Measurements from ENCODE around the gene C2CD2L. TPM values are rescaled to one million over a fixed set of nuclear protein-coding genes. Genes with fewer than 3 reads are reported as not detected.

Gene C2CD2L
- total and polyA plus RNA-seq, 2 of the 13 experiments (the other 11 are each of a cell fraction or from before 2014, with no cell fraction given) = 3.7 to 5.5 TPM

DNA sequence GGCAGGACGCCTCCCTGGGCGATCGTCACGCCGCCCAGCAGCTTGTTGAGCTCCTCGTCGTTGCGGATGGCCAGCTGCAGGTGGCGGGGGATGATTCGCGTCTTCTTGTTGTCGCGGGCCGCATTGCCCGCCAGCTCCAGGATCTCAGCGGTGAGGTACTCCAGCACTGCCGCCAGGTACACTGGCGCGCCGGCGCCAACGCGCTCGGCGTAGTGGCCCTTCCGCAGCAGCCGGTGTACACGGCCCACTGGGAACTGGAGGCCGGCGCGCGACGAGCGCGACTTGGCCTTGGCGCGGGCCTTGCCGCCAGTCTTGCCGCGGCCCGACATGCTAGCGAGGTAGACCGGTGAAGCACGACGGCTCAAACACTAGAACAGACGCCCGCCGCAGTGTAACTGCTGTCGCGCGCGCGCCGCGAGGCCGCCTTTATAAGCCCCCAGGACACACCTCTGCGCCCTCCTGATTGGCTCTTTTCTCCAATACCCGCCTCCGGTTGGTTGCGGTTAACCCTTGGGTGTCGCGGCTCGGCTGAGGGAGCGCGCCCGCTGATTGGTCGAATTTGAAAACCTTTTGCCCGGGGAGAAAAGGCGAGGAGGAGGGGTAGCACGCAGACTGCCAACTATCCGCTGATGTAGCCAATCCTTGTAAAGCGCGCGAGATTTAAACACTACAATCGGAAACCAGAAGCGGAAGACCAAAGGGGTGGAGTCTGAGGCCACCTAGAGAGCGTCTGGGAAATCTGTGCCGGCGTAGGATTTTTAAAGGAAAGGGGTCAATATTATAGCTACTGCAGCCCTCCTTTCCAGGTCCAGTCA lies 11.9 kb upstream of the C2CD2L start (continued):
- TF ChIP-seq PRMT3 (CRISPR knock-in tag; IDR thresholded peaks at IDR 0.05; ENCODE audit: borderline replicate concordance, low read depth) (peak; percentile 96), CREM (IDR thresholded peaks at IDR 0.05) (peak; percentile 66), CREM (CRISPR knock-in tag; IDR thresholded peaks at IDR 0.05) (no peak), KLF15 (CRISPR knock-in tag; IDR thresholded peaks at IDR 0.05; ENCODE audit: borderline replicate concordance) (no peak), BHLHE40 (IDR thresholded peaks at IDR 0.05; ENCODE audit: low read length) (no peak), POLR2G (IDR thresholded peaks at IDR 0.05; ENCODE audit: low read depth, low read length) (peak; percentile 100), CENPX (CRISPR knock-in tag; IDR thresholded peaks at IDR 0.05) (no peak), PITX1 (CRISPR knock-in tag; IDR thresholded peaks at IDR 0.05) (peak; percentile 55; the same call in 1 of the 2 replicates), ATF1 (CRISPR knock-in tag; IDR thresholded peaks at IDR 0.05) (peak; percentile 81), SCMH1 (CRISPR knock-in tag; IDR thresholded peaks at IDR 0.05; ENCODE audit: borderline replicate concordance) (no peak), ZNF878 (CRISPR knock-in tag; IDR thresholded peaks at IDR 0.05) (peak; percentile 99), ZNF703 (CRISPR knock-in tag; IDR thresholded peaks at IDR 0.05; ENCODE audit: borderline replicate concordance) (peak; percentile 83; the same call in 1 of the 2 replicates), NCOA2 (CRISPR knock-in tag; IDR thresholded peaks at IDR 0.05) (peak; percentile 34; the same call in 1 of the 2 replicates), NCOR1 (IDR thresholded peaks at IDR 0.05; ENCODE audit: borderline replicate concordance, low read length) (peak; percentile 21; the same call in 1 of the 2 replicates), KLF16 (CRISPR knock-in tag; IDR thresholded peaks at IDR 0.05) (peak in 1 of 2 experiments; percentile 90; a peak in 2 of 4 replicates), GATA4 (IDR thresholded peaks at IDR 0.05; ENCODE audit: borderline replicate concordance, low read depth) (peak; percentile 89), ZNF605 (CRISPR knock-in tag; IDR thresholded peaks at IDR 0.05) (peak; percentile 97), ZBTB7A (CRISPR knock-in tag; IDR thresholded peaks at IDR 0.05) (no peak)
- TF ChIP-seq, protein P1, sequence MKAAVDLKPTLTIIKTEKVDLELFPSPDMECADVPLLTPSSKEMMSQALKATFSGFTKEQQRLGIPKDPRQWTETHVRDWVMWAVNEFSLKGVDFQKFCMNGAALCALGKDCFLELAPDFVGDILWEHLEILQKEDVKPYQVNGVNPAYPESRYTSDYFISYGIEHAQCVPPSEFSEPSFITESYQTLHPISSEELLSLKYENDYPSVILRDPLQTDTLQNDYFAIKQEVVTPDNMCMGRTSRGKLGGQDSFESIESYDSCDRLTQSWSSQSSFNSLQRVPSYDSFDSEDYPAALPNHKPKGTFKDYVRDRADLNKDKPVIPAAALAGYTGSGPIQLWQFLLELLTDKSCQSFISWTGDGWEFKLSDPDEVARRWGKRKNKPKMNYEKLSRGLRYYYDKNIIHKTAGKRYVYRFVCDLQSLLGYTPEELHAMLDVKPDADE (CRISPR knock-in tag; IDR thresholded peaks at IDR 0.05) = no peak
- TF ChIP-seq, protein P2, sequence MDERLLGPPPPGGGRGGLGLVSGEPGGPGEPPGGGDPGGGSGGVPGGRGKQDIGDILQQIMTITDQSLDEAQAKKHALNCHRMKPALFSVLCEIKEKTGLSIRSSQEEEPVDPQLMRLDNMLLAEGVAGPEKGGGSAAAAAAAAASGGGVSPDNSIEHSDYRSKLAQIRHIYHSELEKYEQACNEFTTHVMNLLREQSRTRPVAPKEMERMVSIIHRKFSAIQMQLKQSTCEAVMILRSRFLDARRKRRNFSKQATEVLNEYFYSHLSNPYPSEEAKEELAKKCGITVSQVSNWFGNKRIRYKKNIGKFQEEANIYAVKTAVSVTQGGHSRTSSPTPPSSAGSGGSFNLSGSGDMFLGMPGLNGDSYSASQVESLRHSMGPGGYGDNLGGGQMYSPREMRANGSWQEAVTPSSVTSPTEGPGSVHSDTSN (CRISPR knock-in tag; IDR thresholded peaks at IDR 0.05) = peak; percentile 48
- TF ChIP-seq, protein P3, sequence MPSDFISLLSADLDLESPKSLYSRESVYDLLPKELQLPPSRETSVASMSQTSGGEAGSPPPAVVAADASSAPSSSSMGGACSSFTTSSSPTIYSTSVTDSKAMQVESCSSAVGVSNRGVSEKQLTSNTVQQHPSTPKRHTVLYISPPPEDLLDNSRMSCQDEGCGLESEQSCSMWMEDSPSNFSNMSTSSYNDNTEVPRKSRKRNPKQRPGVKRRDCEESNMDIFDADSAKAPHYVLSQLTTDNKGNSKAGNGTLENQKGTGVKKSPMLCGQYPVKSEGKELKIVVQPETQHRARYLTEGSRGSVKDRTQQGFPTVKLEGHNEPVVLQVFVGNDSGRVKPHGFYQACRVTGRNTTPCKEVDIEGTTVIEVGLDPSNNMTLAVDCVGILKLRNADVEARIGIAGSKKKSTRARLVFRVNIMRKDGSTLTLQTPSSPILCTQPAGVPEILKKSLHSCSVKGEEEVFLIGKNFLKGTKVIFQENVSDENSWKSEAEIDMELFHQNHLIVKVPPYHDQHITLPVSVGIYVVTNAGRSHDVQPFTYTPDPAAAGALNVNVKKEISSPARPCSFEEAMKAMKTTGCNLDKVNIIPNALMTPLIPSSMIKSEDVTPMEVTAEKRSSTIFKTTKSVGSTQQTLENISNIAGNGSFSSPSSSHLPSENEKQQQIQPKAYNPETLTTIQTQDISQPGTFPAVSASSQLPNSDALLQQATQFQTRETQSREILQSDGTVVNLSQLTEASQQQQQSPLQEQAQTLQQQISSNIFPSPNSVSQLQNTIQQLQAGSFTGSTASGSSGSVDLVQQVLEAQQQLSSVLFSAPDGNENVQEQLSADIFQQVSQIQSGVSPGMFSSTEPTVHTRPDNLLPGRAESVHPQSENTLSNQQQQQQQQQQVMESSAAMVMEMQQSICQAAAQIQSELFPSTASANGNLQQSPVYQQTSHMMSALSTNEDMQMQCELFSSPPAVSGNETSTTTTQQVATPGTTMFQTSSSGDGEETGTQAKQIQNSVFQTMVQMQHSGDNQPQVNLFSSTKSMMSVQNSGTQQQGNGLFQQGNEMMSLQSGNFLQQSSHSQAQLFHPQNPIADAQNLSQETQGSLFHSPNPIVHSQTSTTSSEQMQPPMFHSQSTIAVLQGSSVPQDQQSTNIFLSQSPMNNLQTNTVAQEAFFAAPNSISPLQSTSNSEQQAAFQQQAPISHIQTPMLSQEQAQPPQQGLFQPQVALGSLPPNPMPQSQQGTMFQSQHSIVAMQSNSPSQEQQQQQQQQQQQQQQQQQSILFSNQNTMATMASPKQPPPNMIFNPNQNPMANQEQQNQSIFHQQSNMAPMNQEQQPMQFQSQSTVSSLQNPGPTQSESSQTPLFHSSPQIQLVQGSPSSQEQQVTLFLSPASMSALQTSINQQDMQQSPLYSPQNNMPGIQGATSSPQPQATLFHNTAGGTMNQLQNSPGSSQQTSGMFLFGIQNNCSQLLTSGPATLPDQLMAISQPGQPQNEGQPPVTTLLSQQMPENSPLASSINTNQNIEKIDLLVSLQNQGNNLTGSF (CRISPR knock-in tag; IDR thresholded peaks at IDR 0.05) = no peak
- TF ChIP-seq, protein P4, sequence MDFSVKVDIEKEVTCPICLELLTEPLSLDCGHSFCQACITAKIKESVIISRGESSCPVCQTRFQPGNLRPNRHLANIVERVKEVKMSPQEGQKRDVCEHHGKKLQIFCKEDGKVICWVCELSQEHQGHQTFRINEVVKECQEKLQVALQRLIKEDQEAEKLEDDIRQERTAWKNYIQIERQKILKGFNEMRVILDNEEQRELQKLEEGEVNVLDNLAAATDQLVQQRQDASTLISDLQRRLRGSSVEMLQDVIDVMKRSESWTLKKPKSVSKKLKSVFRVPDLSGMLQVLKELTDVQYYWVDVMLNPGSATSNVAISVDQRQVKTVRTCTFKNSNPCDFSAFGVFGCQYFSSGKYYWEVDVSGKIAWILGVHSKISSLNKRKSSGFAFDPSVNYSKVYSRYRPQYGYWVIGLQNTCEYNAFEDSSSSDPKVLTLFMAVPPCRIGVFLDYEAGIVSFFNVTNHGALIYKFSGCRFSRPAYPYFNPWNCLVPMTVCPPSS (IDR thresholded peaks at IDR 0.05) = no peak

Measured in HepG2 (cell line).